Measurements from ENCODE around the gene CYCS.

DNA sequence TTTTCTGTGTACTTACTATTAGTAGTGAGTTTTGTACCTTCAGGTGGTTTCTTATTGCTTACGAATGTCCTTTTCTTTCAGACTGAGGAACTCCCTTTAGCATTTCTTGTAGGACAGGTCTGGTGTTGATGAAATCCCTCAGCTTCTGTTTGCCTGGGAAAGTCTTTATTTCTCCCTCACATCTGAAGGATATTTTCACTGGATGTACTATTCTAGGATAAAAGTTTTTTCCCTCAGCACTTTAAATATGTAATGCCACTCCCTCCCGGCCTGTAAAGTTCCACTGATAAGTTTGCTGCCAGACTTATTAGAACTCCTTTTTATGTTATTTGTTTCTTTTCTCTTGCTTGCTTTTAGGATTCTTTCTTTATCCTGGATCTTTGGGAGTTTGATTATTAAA, 1.7 kb upstream of the CYCS start:
- TF ChIP-seq, protein P1, sequence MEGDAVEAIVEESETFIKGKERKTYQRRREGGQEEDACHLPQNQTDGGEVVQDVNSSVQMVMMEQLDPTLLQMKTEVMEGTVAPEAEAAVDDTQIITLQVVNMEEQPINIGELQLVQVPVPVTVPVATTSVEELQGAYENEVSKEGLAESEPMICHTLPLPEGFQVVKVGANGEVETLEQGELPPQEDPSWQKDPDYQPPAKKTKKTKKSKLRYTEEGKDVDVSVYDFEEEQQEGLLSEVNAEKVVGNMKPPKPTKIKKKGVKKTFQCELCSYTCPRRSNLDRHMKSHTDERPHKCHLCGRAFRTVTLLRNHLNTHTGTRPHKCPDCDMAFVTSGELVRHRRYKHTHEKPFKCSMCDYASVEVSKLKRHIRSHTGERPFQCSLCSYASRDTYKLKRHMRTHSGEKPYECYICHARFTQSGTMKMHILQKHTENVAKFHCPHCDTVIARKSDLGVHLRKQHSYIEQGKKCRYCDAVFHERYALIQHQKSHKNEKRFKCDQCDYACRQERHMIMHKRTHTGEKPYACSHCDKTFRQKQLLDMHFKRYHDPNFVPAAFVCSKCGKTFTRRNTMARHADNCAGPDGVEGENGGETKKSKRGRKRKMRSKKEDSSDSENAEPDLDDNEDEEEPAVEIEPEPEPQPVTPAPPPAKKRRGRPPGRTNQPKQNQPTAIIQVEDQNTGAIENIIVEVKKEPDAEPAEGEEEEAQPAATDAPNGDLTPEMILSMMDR (IDR thresholded peaks at IDR 0.05) = no peak
- TF ChIP-seq POLR2A (IDR thresholded peaks at IDR 0.05) = no peak
